ENCODE results near the gene TSPAN9. TPM values are rescaled to one million over a fixed set of nuclear protein-coding genes. Genes with fewer than 3 reads are reported as not detected.

TSPAN9 gene
- total and polyA plus RNA-seq, 4 donors: 17.4 to 62.9 (median 34.2) TPM

GRCh38 chr12:3055704-3056467, 21.3 kb upstream of the TSPAN9 start:
- Histone ChIP-seq H3K4me1 (ENCODE audit: control insufficient read depth in 4 of 4, insufficient read depth in 4 of 4, low read length in 3 of 4) (no peaks in the 10 kb centered on the region), H3K9me3 (ENCODE audit: control insufficient read depth in 4 of 4, low read length in 3 of 4) (no peaks in the 10 kb centered on the region), H3K27ac (ENCODE audit: low read depth in 1 of 2, low read length in 2 of 2) (no peak overlapping the region), H3K4me3 (ENCODE audit: low read depth in 1 of 3, low read length in 3 of 3) (no peak overlapping the region), H3K36me3 (ENCODE audit: control insufficient read depth in 4 of 4, insufficient read depth in 3 of 4, low read depth in 1 of 4, low read length in 3 of 4) (no peaks in the 10 kb centered on the region), H3K9ac (ENCODE audit: low read depth in 1 of 2, low read length in 2 of 2) (no peak overlapping the region), H3K27me3 (ENCODE audit: control insufficient read depth in 4 of 4, insufficient read depth in 4 of 4, low read length in 3 of 4) (no peaks in the 10 kb centered on the region)
- DNase-seq (ENCODE audit: low spot score): no peak
- TF ChIP-seq HNF4A (conservative IDR thresholded peaks at IDR 0.05) (no peak), RAD21 (IDR thresholded peaks at IDR 0.05) (no peak), YY1 (IDR thresholded peaks at IDR 0.05) (no peak), HNF4G (IDR thresholded peaks at IDR 0.05) (no peak), MAX (IDR thresholded peaks at IDR 0.05) (no peak), NR2F2 (IDR thresholded peaks at IDR 0.05) (no peak), JUND (IDR thresholded peaks at IDR 0.05) (no peak), GABPA (IDR thresholded peaks at IDR 0.05 in 1 of 2, conservative IDR thresholded peaks at IDR 0.05 in 1 of 2) (no peak)
- TF ChIP-seq, protein P1, sequence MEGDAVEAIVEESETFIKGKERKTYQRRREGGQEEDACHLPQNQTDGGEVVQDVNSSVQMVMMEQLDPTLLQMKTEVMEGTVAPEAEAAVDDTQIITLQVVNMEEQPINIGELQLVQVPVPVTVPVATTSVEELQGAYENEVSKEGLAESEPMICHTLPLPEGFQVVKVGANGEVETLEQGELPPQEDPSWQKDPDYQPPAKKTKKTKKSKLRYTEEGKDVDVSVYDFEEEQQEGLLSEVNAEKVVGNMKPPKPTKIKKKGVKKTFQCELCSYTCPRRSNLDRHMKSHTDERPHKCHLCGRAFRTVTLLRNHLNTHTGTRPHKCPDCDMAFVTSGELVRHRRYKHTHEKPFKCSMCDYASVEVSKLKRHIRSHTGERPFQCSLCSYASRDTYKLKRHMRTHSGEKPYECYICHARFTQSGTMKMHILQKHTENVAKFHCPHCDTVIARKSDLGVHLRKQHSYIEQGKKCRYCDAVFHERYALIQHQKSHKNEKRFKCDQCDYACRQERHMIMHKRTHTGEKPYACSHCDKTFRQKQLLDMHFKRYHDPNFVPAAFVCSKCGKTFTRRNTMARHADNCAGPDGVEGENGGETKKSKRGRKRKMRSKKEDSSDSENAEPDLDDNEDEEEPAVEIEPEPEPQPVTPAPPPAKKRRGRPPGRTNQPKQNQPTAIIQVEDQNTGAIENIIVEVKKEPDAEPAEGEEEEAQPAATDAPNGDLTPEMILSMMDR (IDR thresholded peaks at IDR 0.05; ENCODE audit: low read depth, low read length, missing input control): no peak
- TF ChIP-seq, protein P2, sequence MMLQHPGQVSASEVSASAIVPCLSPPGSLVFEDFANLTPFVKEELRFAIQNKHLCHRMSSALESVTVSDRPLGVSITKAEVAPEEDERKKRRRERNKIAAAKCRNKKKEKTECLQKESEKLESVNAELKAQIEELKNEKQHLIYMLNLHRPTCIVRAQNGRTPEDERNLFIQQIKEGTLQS (IDR thresholded peaks at IDR 0.05): no peak
- WGBS: 80% methylated on average over 8 of the region's 8 CpGs

- H3K27ac ChIP-seq (ENCODE audit: low read depth in 1 of 2, low read length in 2 of 2): no peak overlapping the region
- DNase-seq (ENCODE audit: low spot score): no peak
- 67% methylated on average over 5 of the region's 5 CpGs for WGBS
- no peak for TF ChIP-seq ZBTB33 (IDR thresholded peaks at IDR 0.05)
- TF ChIP-seq, protein P2 (IDR thresholded peaks at IDR 0.05): no peak
- no peak for TF ChIP-seq EGR1 (IDR thresholded peaks at IDR 0.05; ENCODE audit: low read depth in 2 of 2)
- TF ChIP-seq NR2F2 (IDR thresholded peaks at IDR 0.05): no peak
- TF ChIP-seq YY1 (IDR thresholded peaks at IDR 0.05): no peak
- no peak for TF ChIP-seq SP1 (IDR thresholded peaks at IDR 0.05)
- TF ChIP-seq, protein P1 (IDR thresholded peaks at IDR 0.05; ENCODE audit: low read depth, low read length, missing input control): no peak
- TF ChIP-seq FOXA2 (IDR thresholded peaks at IDR 0.05): no peak
- TF ChIP-seq MAX (IDR thresholded peaks at IDR 0.05): no peak
- TF ChIP-seq HNF4G (IDR thresholded peaks at IDR 0.05): no peak
- no peak overlapping the region for H3K4me3 ChIP-seq (ENCODE audit: low read depth in 1 of 3, low read length in 3 of 3)
- H3K4me1 ChIP-seq (ENCODE audit: control insufficient read depth in 4 of 4, insufficient read depth in 4 of 4, low read length in 3 of 4): no peaks in the 10 kb centered on the region
- H3K9ac ChIP-seq (ENCODE audit: low read depth in 1 of 2, low read length in 2 of 2): no peak overlapping the region
- H3K27me3 ChIP-seq (ENCODE audit: control insufficient read depth in 4 of 4, insufficient read depth in 4 of 4, low read length in 3 of 4): no peaks in the 10 kb centered on the region
- no peaks in the 10 kb centered on the region for H3K36me3 ChIP-seq (ENCODE audit: control insufficient read depth in 4 of 4, insufficient read depth in 3 of 4, low read depth in 1 of 4, low read length in 3 of 4)
- peaks cover 0 to 2% (median 0%) of the 10 kb centered on the region in 4 donors for H3K9me3 ChIP-seq (ENCODE audit: control insufficient read depth in 4 of 4, low read length in 3 of 4)
Measured at GRCh38 chr12:3061059-3061458, 16.1 kb upstream of the TSPAN9 start.

Measured in liver (tissue), 9 donors.